H9 (cell line): ENCODE results near the gene EIF4G2. TPM values are rescaled to one million over a fixed set of nuclear protein-coding genes. Genes with fewer than 3 reads are reported as not detected.

Source experiments
- DNase-seq: peaks from one replicate; pipeline ENCODE4 v3.0.0-alpha.2; 2017
- H2AFZ ChIP-seq: one replicate; pipeline ENCODE4 v1.6.1; 2013; ENCODE audit warnings: mild to moderate bottlenecking, low read length, control low read depth, moderate library complexity
- H2AK5ac ChIP-seq: 2 replicates; pipeline ENCODE4 v1.6.1; 2013; ENCODE audit warnings: low read length, control low read depth, mixed read lengths; ENCODE audit not compliant: insufficient read length
- H2BK120ac ChIP-seq: one replicate; pipeline ENCODE4 v1.6.1; 2013; ENCODE audit warnings: low read depth, mild to moderate bottlenecking, low read length, control low read depth, inconsistent platforms; ENCODE audit not compliant: poor library complexity, severe bottlenecking
- H2BK12ac ChIP-seq: 2 replicates; pipeline ENCODE4 v1.6.1; 2013; ENCODE audit warnings: low read length, control low read depth, mixed read lengths, low read depth; ENCODE audit not compliant: insufficient read length
- H2BK15ac ChIP-seq: 2 replicates; pipeline ENCODE4 v1.6.1; 2013; ENCODE audit warnings: low read depth, low read length, control low read depth
- H2BK20ac ChIP-seq: one replicate; pipeline ENCODE4 v1.6.1; 2013; ENCODE audit warnings: low read depth, mild to moderate bottlenecking, low read length, control low read depth, inconsistent platforms; ENCODE audit not compliant: poor library complexity, severe bottlenecking
- H2BK5ac ChIP-seq: 2 replicates; pipeline ENCODE4 v1.6.1; 2013; ENCODE audit warnings: low read length, control low read depth, mixed read lengths; ENCODE audit not compliant: insufficient read length
- H3K14ac ChIP-seq: 2 replicates; pipeline ENCODE4 v1.6.1; 2013; ENCODE audit warnings: low read length, control low read depth; ENCODE audit not compliant: insufficient read depth
- H3K18ac ChIP-seq: 2 replicates; pipeline ENCODE4 v1.6.1; 2013; ENCODE audit warnings: low read depth, mild to moderate bottlenecking, mixed read lengths, low read length, control low read depth; ENCODE audit not compliant: insufficient read length
- H3K23ac ChIP-seq: 2 replicates; pipeline ENCODE4 v1.6.1; 2013; ENCODE audit warnings: low read length, control low read depth, mixed read lengths, low read depth; ENCODE audit not compliant: insufficient read length
- H3K23me2 ChIP-seq: 2 replicates; pipeline ENCODE4 v1.6.1; 2013; ENCODE audit warnings: low read depth, mild to moderate bottlenecking, mixed read lengths, low read length, control low read depth; ENCODE audit not compliant: insufficient read length, poor library complexity, severe bottlenecking
- H3K27ac ChIP-seq: 2 replicates; pipeline ENCODE4 v1.5.1; 2013; ENCODE audit warnings: low read length, control low read depth, mixed read lengths, low read depth; ENCODE audit not compliant: insufficient read length
- H3K27me3 ChIP-seq: 2 replicates; pipeline ENCODE4 v1.6.1; 2013; ENCODE audit warnings: low read length, control low read depth, inconsistent platforms; ENCODE audit not compliant: insufficient read depth
- H3K4ac ChIP-seq: 2 replicates; pipeline ENCODE4 v1.6.1; 2013; ENCODE audit warnings: low read depth, mild to moderate bottlenecking, control low read depth, inconsistent platforms, low read length, moderate library complexity
- H3K4me1 ChIP-seq: 2 replicates; pipeline ENCODE4 v1.6.1; 2013; ENCODE audit warnings: low read length, control low read depth, inconsistent platforms; ENCODE audit not compliant: insufficient read depth
- H3K4me2 ChIP-seq: 2 replicates; pipeline ENCODE4 v1.6.1; 2013; ENCODE audit warnings: low read length, control low read depth, mixed read lengths; ENCODE audit not compliant: insufficient read length, insufficient read depth
- H3K56ac ChIP-seq: 2 replicates; pipeline ENCODE4 v1.6.1; 2013; ENCODE audit warnings: low read depth, mild to moderate bottlenecking, mixed read lengths, low read length, control low read depth; ENCODE audit not compliant: insufficient read length
- H3K79me1 ChIP-seq: 2 replicates; pipeline ENCODE4 v1.6.1; 2013; ENCODE audit warnings: low read depth, mild to moderate bottlenecking, moderate library complexity, low read length, control low read depth, inconsistent platforms; ENCODE audit not compliant: insufficient read depth, poor library complexity, severe bottlenecking
- H3K79me2 ChIP-seq: 2 replicates; pipeline ENCODE4 v1.6.1; 2013; ENCODE audit warnings: low read length, control low read depth, inconsistent platforms; ENCODE audit not compliant: insufficient read depth
- H3K9ac ChIP-seq: 2 replicates; pipeline ENCODE4 v1.6.1; 2013; ENCODE audit warnings: low read length, control low read depth, mixed read lengths; ENCODE audit not compliant: insufficient read length; ENCODE audit errors: extremely low read depth
- H3K9me3 ChIP-seq: one replicate; pipeline ENCODE4 v1.6.1; 2013; ENCODE audit warnings: low read depth, low read length, inconsistent platforms; ENCODE audit not compliant: control insufficient read depth
- H3T11ph ChIP-seq: one replicate; pipeline ENCODE4 v1.6.1; 2013; ENCODE audit warnings: mild to moderate bottlenecking, low read length, control low read depth, inconsistent platforms
- H4K20me1 ChIP-seq: one replicate; pipeline ENCODE4 v1.6.1; 2013; ENCODE audit not compliant: control insufficient read depth, insufficient read length, insufficient read depth
- H4K5ac ChIP-seq: 2 replicates; pipeline ENCODE4 v1.6.1; 2013; ENCODE audit warnings: low read depth, mild to moderate bottlenecking, mixed read lengths, low read length, control low read depth; ENCODE audit not compliant: insufficient read length
- H4K8ac ChIP-seq: replicated peaks from 2 replicates; pipeline ENCODE4 v1.6.1; 2013; ENCODE audit warnings: low read length, control low read depth, mixed read lengths, low read depth; ENCODE audit not compliant: insufficient read length
- H4K91ac ChIP-seq: 2 replicates; pipeline ENCODE4 v1.6.1; 2013; ENCODE audit warnings: low read depth, mild to moderate bottlenecking, moderate library complexity, mixed read lengths, low read length, control low read depth; ENCODE audit not compliant: insufficient read length
- H3K27ac Mint-ChIP-seq, 3 experiments: 2 replicates in 2 of 3; 3 replicates in 1 of 3; pipeline ENCODE4 v1.8.0; 2020 to 2021; ENCODE audit warnings: mixed read lengths in 3 of 3, mild to moderate bottlenecking in 1 of 3, moderate library complexity in 1 of 3
- H3K27me3 Mint-ChIP-seq: 2 replicates; pipeline ENCODE4 v1.8.0; 2021; ENCODE audit warnings: low read depth, mild to moderate bottlenecking, moderate library complexity, mixed read lengths
- H3K36me3 Mint-ChIP-seq, 3 experiments: 2 replicates in 2 of 3; 3 replicates in 1 of 3; pipeline ENCODE4 v1.8.0; 2020 to 2021; ENCODE audit warnings: low read depth in 3 of 3, mixed read lengths in 3 of 3; ENCODE audit not compliant: insufficient read depth in 1 of 3
- H3K4me1 Mint-ChIP-seq, 2 experiments: 2 replicates each; pipeline ENCODE4 v1.8.0; 2020; ENCODE audit warnings: mixed read lengths in 2 of 2
- H3K4me3 Mint-ChIP-seq, 2 experiments: 2 replicates in 1 of 2; 3 replicates in 1 of 2; pipeline ENCODE4 v1.8.0; 2020 to 2021; ENCODE audit warnings: mild to moderate bottlenecking in 2 of 2, mixed read lengths in 2 of 2, moderate library complexity in 1 of 2
- H3K9me3 Mint-ChIP-seq, 2 experiments: 2 replicates in 1 of 2; 3 replicates in 1 of 2; pipeline ENCODE4 v1.8.0; 2020; ENCODE audit warnings: mild to moderate bottlenecking in 2 of 2, mixed read lengths in 2 of 2, moderate library complexity in 1 of 2
- total RNA-seq: library from RNA; stranded (reverse); gene quantifications from 2 replicates; pipeline ENCODE4 v1.2.1, GENCODE V29; 2021
- TF ChIP-seq, protein P1 (sequence below): fragments of 200-600 bp; sonication (generic); conservative IDR thresholded peaks from 3 replicates; pipeline ENCODE4 v1.8.0; 2021; ENCODE audit warnings: antibody characterized with exemption, mild to moderate bottlenecking

Gene EIF4G2
- total RNA-seq, 1 experiment from 2014 or later = 1,013 TPM

DNA sequence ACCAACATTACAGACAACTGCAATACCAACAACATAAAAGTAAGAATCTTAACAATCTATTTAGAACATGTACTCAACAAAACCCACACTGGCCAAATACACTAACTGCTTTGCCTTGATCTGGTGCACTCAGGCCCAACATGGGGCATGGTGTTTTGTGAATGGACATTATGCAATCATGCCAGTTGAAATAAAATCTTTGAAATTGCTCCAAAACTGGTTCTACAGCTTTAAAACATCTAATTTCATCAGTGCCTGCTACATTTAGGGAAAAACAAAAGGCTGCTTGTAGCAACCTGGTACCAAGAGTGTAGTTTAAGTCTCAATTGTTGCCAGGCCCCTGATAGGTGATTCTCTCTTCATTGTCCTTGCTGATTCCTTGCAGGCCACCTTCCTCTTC is 61.0 kb downstream of the EIF4G2 start:
- no peak overlapping the region for H3K4ac ChIP-seq
- Mint-ChIP-seq H3K9me3 (no peaks in the 10 kb centered on the region), H3K27ac (no peak overlapping the region), H3K4me1 (peaks cover 8 to 10% of the 10 kb centered on the region in 2 experiments), H3K36me3 (peaks cover 0 to 4% (median 0%) of the 10 kb centered on the region in 3 experiments; a peak in 2 of 7 replicates), H3K4me3 (no peak overlapping the region), H3K27me3 (no peaks in the 10 kb centered on the region)
- H3K23ac ChIP-seq = no peak overlapping the region
- H3K4me2 ChIP-seq = no peak overlapping the region
- H4K20me1 ChIP-seq = no peaks in the 10 kb centered on the region
- no peaks in the 10 kb centered on the region for H3K9me3 ChIP-seq
- no peak overlapping the region for H3K27ac ChIP-seq
- H3K9ac ChIP-seq = no peak overlapping the region
- H3K79me2 ChIP-seq = no peaks in the 10 kb centered on the region; the same call in 1 of the 2 replicates
- no peak overlapping the region for H2BK5ac ChIP-seq
- H3K27me3 ChIP-seq = no peaks in the 10 kb centered on the region
- H3K14ac ChIP-seq = no peak overlapping the region
- no peak overlapping the region for H2AK5ac ChIP-seq
- H3T11ph ChIP-seq = no peak overlapping the region
- no peak overlapping the region for H2AFZ ChIP-seq
- no peak overlapping the region for H4K8ac ChIP-seq
- H3K18ac ChIP-seq = no peak overlapping the region
- H2BK12ac ChIP-seq = no peak overlapping the region
- H4K91ac ChIP-seq = no peak overlapping the region
- no peak overlapping the region for H3K56ac ChIP-seq
- H3K79me1 ChIP-seq = no peaks in the 10 kb centered on the region
- TF ChIP-seq, protein P1, sequence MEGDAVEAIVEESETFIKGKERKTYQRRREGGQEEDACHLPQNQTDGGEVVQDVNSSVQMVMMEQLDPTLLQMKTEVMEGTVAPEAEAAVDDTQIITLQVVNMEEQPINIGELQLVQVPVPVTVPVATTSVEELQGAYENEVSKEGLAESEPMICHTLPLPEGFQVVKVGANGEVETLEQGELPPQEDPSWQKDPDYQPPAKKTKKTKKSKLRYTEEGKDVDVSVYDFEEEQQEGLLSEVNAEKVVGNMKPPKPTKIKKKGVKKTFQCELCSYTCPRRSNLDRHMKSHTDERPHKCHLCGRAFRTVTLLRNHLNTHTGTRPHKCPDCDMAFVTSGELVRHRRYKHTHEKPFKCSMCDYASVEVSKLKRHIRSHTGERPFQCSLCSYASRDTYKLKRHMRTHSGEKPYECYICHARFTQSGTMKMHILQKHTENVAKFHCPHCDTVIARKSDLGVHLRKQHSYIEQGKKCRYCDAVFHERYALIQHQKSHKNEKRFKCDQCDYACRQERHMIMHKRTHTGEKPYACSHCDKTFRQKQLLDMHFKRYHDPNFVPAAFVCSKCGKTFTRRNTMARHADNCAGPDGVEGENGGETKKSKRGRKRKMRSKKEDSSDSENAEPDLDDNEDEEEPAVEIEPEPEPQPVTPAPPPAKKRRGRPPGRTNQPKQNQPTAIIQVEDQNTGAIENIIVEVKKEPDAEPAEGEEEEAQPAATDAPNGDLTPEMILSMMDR = no peak
- no peaks in the 10 kb centered on the region for H3K4me1 ChIP-seq
- H2BK20ac ChIP-seq = no peak overlapping the region
- H3K23me2 ChIP-seq = peaks cover 5% of the 10 kb centered on the region
- no peak overlapping the region for H4K5ac ChIP-seq
- H2BK120ac ChIP-seq = no peak overlapping the region
- no peak overlapping the region for H2BK15ac ChIP-seq
- DNase-seq = no peak

Other genes starting within 250 kb of the EIF4G2 start
- gene LYVE1, start 240.3 kb downstream of the EIF4G2 start, total RNA-seq = not detected in 2 replicates
- 2.4 and 3.3 TPM in 2 replicates for gene IRAG1, start 115.2 kb downstream of the EIF4G2 start, total RNA-seq
- gene CTR9, start 57.7 kb downstream of the EIF4G2 start, total RNA-seq = 37.5 and 38.6 TPM in 2 replicates
- gene ZBED5, start 49.1 kb upstream of the EIF4G2 start, total RNA-seq = 65.8 TPM in 2 replicates